ENCODE measurements around the gene DGKD.
A peak's percentile ranks its signal among the peaks of the same experiment; 100 is the strongest.

The DGKD gene

GRCh38 chr2:233379441-233379840, 25.1 kb downstream of the DGKD start:
- FAIRE-seq (no peak), DNase-seq (ENCODE audit: insufficient read length, low spot score) (no peak)
- TF ChIP-seq POLR2AphosphoS5 (IDR thresholded peaks at IDR 0.05; ENCODE audit: low read depth, low read length) (no peak), TAF1 (IDR thresholded peaks at IDR 0.05; ENCODE audit: low read depth, low read length) (no peak), PAX5 (IDR thresholded peaks at IDR 0.05; ENCODE audit: insufficient read depth, low read length, severe bottlenecking) (no peak), POLR2A (IDR thresholded peaks at IDR 0.05; ENCODE audit: low read depth, low read length) (no peak), SPI1 (IDR thresholded peaks at IDR 0.05; ENCODE audit: low read depth, low read length) (no peak), POU2F2 (IDR thresholded peaks at IDR 0.05; ENCODE audit: low read depth, low read length) (no peak)

- TF ChIP-seq POLR2A (IDR thresholded peaks at IDR 0.05; ENCODE audit: low read depth, low read length) (no peak), PAX5 (IDR thresholded peaks at IDR 0.05; ENCODE audit: insufficient read depth, low read length, severe bottlenecking) (no peak), POLR2AphosphoS5 (IDR thresholded peaks at IDR 0.05; ENCODE audit: low read depth, low read length) (no peak; the same call in 1 of the 2 replicates), TAF1 (IDR thresholded peaks at IDR 0.05; ENCODE audit: low read depth, low read length) (no peak), SPI1 (IDR thresholded peaks at IDR 0.05; ENCODE audit: low read depth, low read length) (no peak), POU2F2 (IDR thresholded peaks at IDR 0.05; ENCODE audit: low read depth, low read length) (0 out of 2 replicates have a peak, but pooled peaks have one; percentile 7)
- FAIRE-seq (peak; percentile 91), DNase-seq (ENCODE audit: insufficient read length, low spot score) (no peak)
Measured at GRCh38 chr2:233380132-233380895, 26.0 kb downstream of the DGKD start.

GRCh38 chr2:233380995-233381637, 26.8 kb downstream of the DGKD start:
- peak; percentile 55 for FAIRE-seq

GRCh38 chr2:233381638-233381995, 27.3 kb downstream of the DGKD start:
- no peak for TF ChIP-seq SPI1 (IDR thresholded peaks at IDR 0.05; ENCODE audit: low read depth, low read length)
- no peak for TF ChIP-seq POLR2AphosphoS5 (IDR thresholded peaks at IDR 0.05; ENCODE audit: low read depth, low read length)
- no peak for TF ChIP-seq PAX5 (IDR thresholded peaks at IDR 0.05; ENCODE audit: insufficient read depth, low read length, severe bottlenecking)
- no peak for TF ChIP-seq POU2F2 (IDR thresholded peaks at IDR 0.05; ENCODE audit: low read depth, low read length)
- no peak for TF ChIP-seq TAF1 (IDR thresholded peaks at IDR 0.05; ENCODE audit: low read depth, low read length)
- no peak for TF ChIP-seq POLR2A (IDR thresholded peaks at IDR 0.05; ENCODE audit: low read depth, low read length)
- no peak for FAIRE-seq
- DNase-seq (ENCODE audit: insufficient read length, low spot score): no peak

More at GRCh38 chr2:233380995-233381637, 26.8 kb downstream of the DGKD start:
- no peak for DNase-seq (ENCODE audit: insufficient read length, low spot score)
- TF ChIP-seq POLR2A (IDR thresholded peaks at IDR 0.05; ENCODE audit: low read depth, low read length) (no peak), PAX5 (IDR thresholded peaks at IDR 0.05; ENCODE audit: insufficient read depth, low read length, severe bottlenecking) (no peak), POLR2AphosphoS5 (IDR thresholded peaks at IDR 0.05; ENCODE audit: low read depth, low read length) (no peak), TAF1 (IDR thresholded peaks at IDR 0.05; ENCODE audit: low read depth, low read length) (no peak), POU2F2 (IDR thresholded peaks at IDR 0.05; ENCODE audit: low read depth, low read length) (no peak), SPI1 (IDR thresholded peaks at IDR 0.05; ENCODE audit: low read depth, low read length) (no peak)

GRCh38 chr2:233384015-233384414, 29.7 kb downstream of the DGKD start:
- TF ChIP-seq POU2F2 (IDR thresholded peaks at IDR 0.05; ENCODE audit: low read depth, low read length) (no peak), PAX5 (IDR thresholded peaks at IDR 0.05; ENCODE audit: insufficient read depth, low read length, severe bottlenecking) (no peak), TAF1 (IDR thresholded peaks at IDR 0.05; ENCODE audit: low read depth, low read length) (no peak), SPI1 (IDR thresholded peaks at IDR 0.05; ENCODE audit: low read depth, low read length) (no peak), POLR2A (IDR thresholded peaks at IDR 0.05; ENCODE audit: low read depth, low read length) (no peak), POLR2AphosphoS5 (IDR thresholded peaks at IDR 0.05; ENCODE audit: low read depth, low read length) (no peak)
- FAIRE-seq: peak; percentile 55
- DNase-seq (ENCODE audit: insufficient read length, low spot score): no peak

- FAIRE-seq (no peak), DNase-seq (ENCODE audit: insufficient read length, low spot score) (no peak)
- no peak for TF ChIP-seq POLR2A (IDR thresholded peaks at IDR 0.05; ENCODE audit: low read depth, low read length)
- no peak for TF ChIP-seq TAF1 (IDR thresholded peaks at IDR 0.05; ENCODE audit: low read depth, low read length)
- no peak for TF ChIP-seq SPI1 (IDR thresholded peaks at IDR 0.05; ENCODE audit: low read depth, low read length)
- TF ChIP-seq POU2F2 (IDR thresholded peaks at IDR 0.05; ENCODE audit: low read depth, low read length): no peak
Measured at GRCh38 chr2:233384811-233385488, 30.7 kb downstream of the DGKD start.

- FAIRE-seq (peak; percentile 89), DNase-seq (ENCODE audit: insufficient read length, low spot score) (no peak)
- TF ChIP-seq POLR2AphosphoS5 (IDR thresholded peaks at IDR 0.05; ENCODE audit: low read depth, low read length): no peak
- peak; percentile 16; the same call in 1 of the 2 replicates for TF ChIP-seq POLR2A (IDR thresholded peaks at IDR 0.05; ENCODE audit: low read depth, low read length)
Measured at GRCh38 chr2:233385489-233386044, 31.3 kb downstream of the DGKD start.

GRCh38 chr2:233386382-233387041, 32.2 kb downstream of the DGKD start:
- DNase-seq (ENCODE audit: insufficient read length, low spot score) (no peak), FAIRE-seq (peak; percentile 75)
- no peak for TF ChIP-seq POLR2A (IDR thresholded peaks at IDR 0.05; ENCODE audit: low read depth, low read length)
- no peak for TF ChIP-seq SPI1 (IDR thresholded peaks at IDR 0.05; ENCODE audit: low read depth, low read length)
- TF ChIP-seq POU2F2 (IDR thresholded peaks at IDR 0.05; ENCODE audit: low read depth, low read length): no peak
- TF ChIP-seq TAF1 (IDR thresholded peaks at IDR 0.05; ENCODE audit: low read depth, low read length): no peak
- TF ChIP-seq POLR2AphosphoS5 (IDR thresholded peaks at IDR 0.05; ENCODE audit: low read depth, low read length): no peak
- TF ChIP-seq PAX5 (IDR thresholded peaks at IDR 0.05; ENCODE audit: insufficient read depth, low read length, severe bottlenecking): no peak

Data from GM12891 (cell line).